ENCODE data around the gene WTIP. TPM values are rescaled to one million over a fixed set of nuclear protein-coding genes. Genes with fewer than 3 reads are reported as not detected.

The WTIP gene
- total RNA-seq, 1 donor from 2014 or later, result 25.3 TPM

- no peak for DNase-seq (ENCODE audit: low spot score)
Measured at GRCh38 chr19:34559045-34559444, 77.5 kb downstream of the WTIP start.

- no peak for DNase-seq (ENCODE audit: low spot score)
Measured at GRCh38 chr19:34560229-34560628, 78.7 kb downstream of the WTIP start.

Other genes starting within 250 kb of the WTIP start
- gene GARRE1, start 227.2 kb upstream of the WTIP start, total RNA-seq, result 37.7 TPM
- gene GPI, start 116.6 kb upstream of the WTIP start, total RNA-seq, result 426 TPM
- gene PDCD2L, start 77.4 kb upstream of the WTIP start, total RNA-seq, result 4.3 TPM
- gene UBA2, start 53.4 kb upstream of the WTIP start, total RNA-seq, result 115 TPM
- gene SCGB2B2, start 195.4 kb downstream of the WTIP start, total RNA-seq, result 0.77 TPM
- 16.0 TPM for gene ZNF302, start 195.9 kb downstream of the WTIP start, total RNA-seq

All from mesenteric fat pad (tissue), 1 donor.